PC-9 (cell line): ENCODE results near the gene DZIP1. TPM values are rescaled to one million over a fixed set of nuclear protein-coding genes. Genes with fewer than 3 reads are reported as not detected.

Source experiments
- BruUV-seq: library from RNA; stranded (reverse); fragments of 400-500 nt; replicated peaks from 2 replicates; lab custom pipeline; 2021; lab: Mats Ljungman, UMichigan
- CTCF ChIA-PET: fragments of 300-600 bp; sonication (Branson Sonifier 250); formaldehyde crosslinking; loops from one replicate; lab custom pipeline; 2022; ENCODE audit warnings: antibody characterized with exemption; lab: Charles Lee
- POLR2A ChIA-PET: fragments of 300-600 bp; sonication (Branson Sonifier 250); formaldehyde crosslinking; loops from one replicate; lab custom pipeline; 2022; ENCODE audit warnings: antibody characterized with exemption; ENCODE audit not compliant: unreplicated experiment; lab: Charles Lee
- DNase-seq, 2 experiments: peaks; one replicate each; pipeline versions ENCODE4 v3.0.0 to v3.0.0-alpha.2; 2015 to 2022; ENCODE audit warnings: mixed read lengths in 1 of 2
- H2AFZ ChIP-seq: fragments of 200-600 bp; sonication (generic); 2 replicates; pipeline ENCODE4 v1.8.1; 2017; ENCODE audit warnings: antibody characterized with exemption
- H3F3A ChIP-seq: fragments of 200-600 bp; sonication (generic); 2 replicates; pipeline ENCODE4 v1.8.1; 2017; ENCODE audit warnings: antibody characterized with exemption, mild to moderate bottlenecking, low read depth; ENCODE audit not compliant: insufficient read depth
- H3K27ac ChIP-seq: fragments of 200-600 bp; sonication (generic); 2 replicates; pipeline ENCODE4 v1.6.1; 2016; ENCODE audit warnings: mixed run types
- H3K27me3 ChIP-seq: fragments of 200-600 bp; sonication (generic); 2 replicates; pipeline ENCODE4 v1.6.1; 2016; ENCODE audit warnings: low read depth, mixed run types; ENCODE audit not compliant: insufficient read depth
- H3K36me3 ChIP-seq: fragments of 200-600 bp; sonication (generic); 2 replicates; pipeline ENCODE4 v1.6.1; 2016; ENCODE audit warnings: low read depth, mixed run types
- H3K4me1 ChIP-seq: fragments of 200-600 bp; sonication (generic); replicated peaks from 2 replicates; pipeline ENCODE4 v1.6.1; 2016; ENCODE audit warnings: mixed run types; ENCODE audit not compliant: insufficient read depth
- H3K4me2 ChIP-seq: fragments of 200-600 bp; sonication (generic); 2 replicates; pipeline ENCODE4 v1.6.1; 2017; ENCODE audit warnings: mixed run types
- H3K4me3 ChIP-seq: fragments of 200-600 bp; sonication (generic); 2 replicates; pipeline ENCODE4 v1.6.1; 2016; ENCODE audit warnings: mixed run types
- H3K79me2 ChIP-seq: fragments of 200-600 bp; sonication (generic); 2 replicates; pipeline ENCODE4 v1.6.1; 2017; ENCODE audit warnings: low read depth, mixed run types
- H3K9me2 ChIP-seq: fragments of 200-600 bp; sonication (generic); 2 replicates; pipeline ENCODE4 v1.8.1; 2017; ENCODE audit warnings: mild to moderate bottlenecking; ENCODE audit not compliant: insufficient read depth
- H3K9me3 ChIP-seq: fragments of 200-600 bp; sonication (generic); 2 replicates; pipeline ENCODE4 v1.8.1; 2016; ENCODE audit warnings: low read depth; ENCODE audit not compliant: insufficient read depth
- H4K20me1 ChIP-seq: fragments of 200-600 bp; sonication (generic); 2 replicates; pipeline ENCODE4 v1.8.1; 2017; ENCODE audit not compliant: insufficient read depth
- CTCF ChIP-seq: fragments of 200-600 bp; sonication (generic); conservative IDR thresholded peaks from 2 replicates; pipeline ENCODE4 v1.6.1; 2017; ENCODE audit warnings: mixed run types, antibody characterized with exemption, mild to moderate bottlenecking, moderate library complexity
- EZH2 ChIP-seq: fragments of 200-600 bp; sonication (generic); IDR thresholded peaks from 2 replicates; pipeline ENCODE4 v1.8.0; 2017; ENCODE audit warnings: antibody characterized with exemption, low read depth
- intact Hi-C: fragments of 100-400 bp; cut with micrococcal nuclease; formaldehyde crosslinking; loops from one replicate; pipeline ENCODE4 v1.10.0; 2022; ENCODE audit not compliant: unreplicated experiment
- total RNA-seq: library from RNA; stranded (reverse); gene quantifications from 2 replicates; pipeline ENCODE4 v1.2.3, GENCODE V29; 2021

Gene DZIP1
- total RNA-seq, 1 experiment from 2014 or later: not detected

GRCh38 chr13:95530178-95530577 lies 114.3 kb downstream of the DZIP1 start:
- TF ChIP-seq CTCF (no peak), EZH2 (no peak)
- peak overlapping the region; percentile 23 for H3K27ac ChIP-seq
- no peaks in the 10 kb centered on the region for H3K79me2 ChIP-seq
- no peak overlapping the region for H3K4me3 ChIP-seq
- no peaks in the 10 kb centered on the region for H3K9me2 ChIP-seq
- intact Hi-C loops: no loop called here
- ChIA-PET POLR2A (no interaction called here), CTCF (no interaction called here)
- 0 out of 2 replicates have a peak, but pooled peaks cover 3% of the 10 kb centered on the region for H3K36me3 ChIP-seq
- peaks cover 22% of the 10 kb centered on the region for H3F3A ChIP-seq
- no peak overlapping the region for H2AFZ ChIP-seq
- no peaks in the 10 kb centered on the region for H4K20me1 ChIP-seq
- H3K27me3 ChIP-seq: no peaks in the 10 kb centered on the region
- H3K4me2 ChIP-seq: peak overlapping the region; percentile 19
- BruUV-seq: no TSS peak
- H3K9me3 ChIP-seq: 0 out of 2 replicates have a peak, but pooled peaks cover 7% of the 10 kb centered on the region
- DNase-seq: peak; percentile 44 to 85
- peaks cover 50% of the 10 kb centered on the region for H3K4me1 ChIP-seq

Other genes with a start within 250 kb of the DZIP1 start
- gene CLDN10, start 92.0 kb downstream of the DZIP1 start, total RNA-seq: not detected in 2 replicates
- gene DNAJC3, start 32.4 kb upstream of the DZIP1 start, total RNA-seq: 8.1 and 10.5 TPM in 2 replicates